ENCODE results near the gene USP17L30.
"Not testable (repeated sequence)": the region's sequence is repeated elsewhere in the genome, so short reads cannot be mapped to it uniquely, and the experiment has no call there.

DNA sequence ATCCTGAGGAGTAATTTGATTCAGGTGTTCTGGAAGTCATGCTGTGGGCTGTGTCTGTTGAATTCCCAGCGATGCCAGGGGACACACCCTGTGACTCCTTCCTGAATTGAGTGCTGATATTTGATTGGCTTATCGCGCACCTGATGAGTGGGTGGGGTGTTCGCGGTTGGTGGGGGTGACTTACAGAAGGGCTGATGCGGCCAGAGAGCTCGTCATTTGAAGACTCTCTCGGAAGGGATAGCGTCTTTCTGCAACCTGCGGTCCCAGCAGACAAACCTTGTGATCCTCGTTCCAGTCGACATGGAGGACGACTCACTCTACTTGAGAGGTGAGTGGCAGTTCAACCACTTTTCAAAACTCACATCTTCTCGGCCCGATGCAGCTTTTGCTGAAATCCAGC is at the start of gene USP17L30:
- not testable (repeated sequence) for TF ChIP-seq EZH2 (IDR thresholded peaks at IDR 0.05; ENCODE audit: low read length, missing control alignments); CTCF (conservative IDR thresholded peaks at IDR 0.05 in 1 of 2, IDR thresholded peaks at IDR 0.05 in 1 of 2; ENCODE audit: low read depth in 1 of 2, low read length in 2 of 2)
